Suprapubic skin (tissue), 4 donors: ENCODE measurements around the gene TMEM222. TPM values are rescaled to one million over a fixed set of nuclear protein-coding genes. Genes with fewer than 3 reads are reported as not detected.

Experiments used
- DNase-seq, 2 donors: peaks; one replicate each; pipeline ENCODE4 v3.0.0-alpha.2; 2019; ENCODE audit warnings: low spot score in 2 of 2
- H3K27ac ChIP-seq: fragments of 200-600 bp; sonication (generic); one replicate; pipeline ENCODE4 v1.5.1; 2019
- H3K27me3 ChIP-seq: fragments of 200-600 bp; sonication (generic); one replicate; pipeline ENCODE4 v1.5.1; 2019
- H3K36me3 ChIP-seq: fragments of 200-600 bp; sonication (generic); one replicate; pipeline ENCODE4 v1.5.1; 2019
- H3K4me1 ChIP-seq: fragments of 200-600 bp; sonication (generic); one replicate; pipeline ENCODE4 v1.5.1; 2019
- H3K4me3 ChIP-seq: fragments of 200-600 bp; sonication (generic); one replicate; pipeline ENCODE4 v1.5.1; 2019; ENCODE audit warnings: mild to moderate bottlenecking
- H3K9me3 ChIP-seq: fragments of 200-600 bp; sonication (generic); one replicate; pipeline ENCODE4 v1.5.1; 2019
- EP300 ChIP-seq: sonication (generic); formaldehyde crosslinking; IDR thresholded peaks from one replicate; pipeline ENCODE4 v1.6.1; 2017; ENCODE audit warnings: antibody characterized with exemption
- POLR2A ChIP-seq, 2 donors: fragments of 450-650 bp; IDR thresholded peaks; one replicate each; pipeline ENCODE4 v1.6.1; 2017; ENCODE audit warnings: antibody characterized with exemption in 2 of 2, mild to moderate bottlenecking in 2 of 2, moderate library complexity in 2 of 2
- POLR2AphosphoS5 ChIP-seq, 3 donors: sonication (generic); formaldehyde crosslinking; IDR thresholded peaks; one replicate each; pipeline ENCODE4 v1.6.1; 2017; ENCODE audit warnings: antibody characterized with exemption in 3 of 3
- WGBS: methylation state at CpG from one replicate; pipeline ENCODE4 v1.1.5; 2018; 5-methylcytosine and 5-hydroxymethylcytosine counted together
- total RNA-seq, 4 donors: library from RNA; depleted of rRNA; stranded (reverse); fragments of >200 nt; gene quantifications; one replicate each; pipeline ENCODE4 v1.1.0, GENCODE V29; 2016
- TF ChIP-seq, protein P1 (sequence below), 2 donors: fragments of 200-600 bp in 1 of 2; fragments of 450-650 bp in 1 of 2; sonication (generic) in 1 of 2; IDR thresholded peaks; one replicate each; pipeline ENCODE4 v1.5.1; 2016 to 2019; ENCODE audit warnings: antibody characterized with exemption in 2 of 2, mild to moderate bottlenecking in 1 of 2, moderate library complexity in 1 of 2

The TMEM222 gene
- total RNA-seq, 4 donors from 2014 or later, result 19.7 to 31.8 (median 21.2) TPM

DNA sequence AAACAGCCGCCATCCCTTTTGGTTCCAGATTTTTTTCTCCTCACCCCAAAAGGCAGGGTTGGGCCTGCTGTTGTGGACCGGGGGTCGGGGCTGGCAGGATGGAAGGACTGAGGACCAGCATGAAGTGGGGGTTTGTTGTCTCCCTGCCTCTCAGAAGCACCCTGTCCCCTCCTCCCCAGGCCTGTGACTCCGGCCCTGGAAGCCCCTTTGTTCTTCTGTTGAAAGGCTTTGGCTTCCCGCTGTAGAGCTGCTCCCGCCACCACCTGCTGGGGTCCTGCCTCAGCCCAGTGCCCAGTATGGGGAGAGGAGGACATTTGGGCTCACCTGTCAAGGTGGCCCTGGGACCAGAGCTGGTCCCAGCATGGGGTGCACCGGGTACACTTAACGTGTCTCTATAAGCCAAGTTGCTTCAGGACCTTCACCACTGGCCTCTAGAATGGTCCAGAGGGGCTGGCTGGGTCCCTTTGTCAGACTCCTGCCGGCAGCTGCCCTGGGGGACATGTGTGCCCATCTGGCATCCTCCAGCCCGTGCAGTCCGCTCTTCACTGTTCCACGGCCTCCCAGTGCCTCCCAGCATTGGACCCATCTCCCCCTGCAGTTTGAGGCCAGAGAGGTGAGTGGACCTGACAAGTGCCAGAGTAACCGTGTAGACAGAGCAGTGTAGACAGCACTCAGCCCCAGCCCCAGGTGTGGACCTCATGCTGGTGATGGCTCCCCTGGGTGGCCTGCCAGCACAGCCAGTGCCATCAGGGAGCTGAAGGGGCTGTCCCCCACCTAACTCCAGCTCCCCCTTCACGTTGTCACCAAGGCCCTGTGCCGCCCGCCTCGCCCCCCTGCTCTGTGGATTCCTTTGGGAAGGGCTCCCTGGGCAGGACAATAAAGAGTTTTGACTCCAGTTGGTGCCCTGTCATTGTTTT is 13.8 kb downstream of the TMEM222 start:
- Histone ChIP-seq H3K27ac (no peak overlapping the region), H3K4me3 (no peak overlapping the region), H3K9me3 (no peaks in the 10 kb centered on the region), H3K36me3 (peaks cover 58% of the 10 kb centered on the region), H3K27me3 (no peaks in the 10 kb centered on the region), H3K4me1 (peaks cover 6% of the 10 kb centered on the region)
- no peak for TF ChIP-seq POLR2AphosphoS5 (IDR thresholded peaks at IDR 0.05)
- 89% methylated on average over 15 of the region's 17 CpGs for WGBS
- DNase-seq, result no peak

DNA sequence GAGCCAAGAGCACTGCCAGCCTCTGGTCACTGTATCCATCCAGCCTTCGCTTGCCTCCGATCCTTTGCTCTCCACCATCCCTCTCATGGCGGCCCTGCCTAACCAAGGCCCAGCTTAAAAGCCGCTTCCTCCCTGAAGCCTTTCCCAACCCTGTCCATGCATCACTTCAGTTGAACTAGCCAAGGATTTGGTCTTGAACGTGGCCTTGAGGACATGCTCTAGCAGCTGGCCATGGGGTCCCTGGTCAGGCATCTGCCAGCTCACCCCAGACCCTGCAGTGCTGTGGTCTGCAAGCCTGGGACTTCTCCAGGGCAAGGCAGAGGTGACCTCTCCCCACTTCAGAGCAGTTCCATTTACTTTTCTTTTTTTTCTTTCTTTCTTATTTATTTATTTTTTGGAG is 14.8 kb downstream of the TMEM222 start:
- Histone ChIP-seq H3K27ac (no peak overlapping the region), H3K4me1 (peaks cover 15% of the 10 kb centered on the region), H3K4me3 (no peak overlapping the region), H3K27me3 (no peaks in the 10 kb centered on the region), H3K36me3 (peaks cover 48% of the 10 kb centered on the region), H3K9me3 (no peaks in the 10 kb centered on the region)
- no peak for TF ChIP-seq POLR2AphosphoS5 (IDR thresholded peaks at IDR 0.05)
- TF ChIP-seq EP300, result no peak
- TF ChIP-seq, protein P1, sequence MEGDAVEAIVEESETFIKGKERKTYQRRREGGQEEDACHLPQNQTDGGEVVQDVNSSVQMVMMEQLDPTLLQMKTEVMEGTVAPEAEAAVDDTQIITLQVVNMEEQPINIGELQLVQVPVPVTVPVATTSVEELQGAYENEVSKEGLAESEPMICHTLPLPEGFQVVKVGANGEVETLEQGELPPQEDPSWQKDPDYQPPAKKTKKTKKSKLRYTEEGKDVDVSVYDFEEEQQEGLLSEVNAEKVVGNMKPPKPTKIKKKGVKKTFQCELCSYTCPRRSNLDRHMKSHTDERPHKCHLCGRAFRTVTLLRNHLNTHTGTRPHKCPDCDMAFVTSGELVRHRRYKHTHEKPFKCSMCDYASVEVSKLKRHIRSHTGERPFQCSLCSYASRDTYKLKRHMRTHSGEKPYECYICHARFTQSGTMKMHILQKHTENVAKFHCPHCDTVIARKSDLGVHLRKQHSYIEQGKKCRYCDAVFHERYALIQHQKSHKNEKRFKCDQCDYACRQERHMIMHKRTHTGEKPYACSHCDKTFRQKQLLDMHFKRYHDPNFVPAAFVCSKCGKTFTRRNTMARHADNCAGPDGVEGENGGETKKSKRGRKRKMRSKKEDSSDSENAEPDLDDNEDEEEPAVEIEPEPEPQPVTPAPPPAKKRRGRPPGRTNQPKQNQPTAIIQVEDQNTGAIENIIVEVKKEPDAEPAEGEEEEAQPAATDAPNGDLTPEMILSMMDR (IDR thresholded peaks at IDR 0.05), result no peak
- no peak for TF ChIP-seq POLR2A (IDR thresholded peaks at IDR 0.05)
- no peak for DNase-seq
- WGBS, result 91% methylated on average over 5 of the region's 5 CpGs

DNA sequence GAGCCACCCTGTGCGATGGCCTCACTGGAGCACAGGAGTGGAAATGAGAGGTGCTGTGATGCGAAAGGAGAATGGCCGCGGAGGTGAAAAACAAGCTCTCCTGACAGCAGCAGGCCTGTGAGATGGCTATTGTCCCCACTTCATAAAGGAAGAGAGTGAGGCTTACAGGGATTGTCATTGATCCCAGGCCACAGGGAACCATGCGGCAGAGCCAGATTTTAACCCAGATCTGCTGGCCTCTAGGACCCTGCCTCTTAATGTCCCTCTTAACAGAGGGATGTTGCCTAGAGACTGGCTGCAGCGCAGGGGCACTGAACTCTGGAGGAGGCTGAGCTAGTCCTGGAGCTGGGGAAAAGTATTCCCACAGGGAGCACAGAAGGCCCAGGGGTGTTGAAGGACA is 16.8 kb downstream of the TMEM222 start:
- H3K27me3 ChIP-seq, result no peaks in the 10 kb centered on the region
- H3K27ac ChIP-seq, result no peak overlapping the region

DNA sequence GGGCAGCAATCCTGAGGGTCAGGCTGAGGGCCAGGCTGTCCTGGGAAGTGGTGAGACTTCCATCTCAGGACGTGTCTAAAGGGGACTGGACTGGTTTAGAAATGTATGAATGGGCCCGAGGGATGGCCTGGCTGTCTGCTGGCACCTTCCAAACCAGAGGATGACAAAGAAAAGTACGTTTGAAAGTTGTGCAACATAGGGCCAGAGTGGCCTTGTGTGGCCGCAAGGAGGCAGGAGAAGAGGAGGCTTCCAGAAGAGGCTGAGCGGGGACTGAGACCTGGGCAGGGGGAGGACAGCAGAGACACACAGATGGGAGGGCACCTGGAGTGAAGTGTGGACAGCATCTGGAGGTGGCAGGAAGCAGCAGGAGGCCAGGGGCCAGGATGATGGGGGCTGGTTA is 17.2 kb downstream of the TMEM222 start:
- Histone ChIP-seq H3K27ac (no peak overlapping the region), H3K4me1 (peaks cover 22% of the 10 kb centered on the region), H3K27me3 (no peaks in the 10 kb centered on the region), H3K4me3 (no peak overlapping the region), H3K9me3 (no peaks in the 10 kb centered on the region), H3K36me3 (peaks cover 27% of the 10 kb centered on the region)
- whole genome bisulfite sequencing, result 63% methylated on average over 5 of the region's 5 CpGs
- TF ChIP-seq, protein P1 (IDR thresholded peaks at IDR 0.05), result no peak
- TF ChIP-seq POLR2A (IDR thresholded peaks at IDR 0.05) (no peak), EP300 (no peak), POLR2AphosphoS5 (IDR thresholded peaks at IDR 0.05) (no peak)
- DNase-seq, result no peak

More for the DNA sequence above, 16.8 kb downstream of the TMEM222 start:
- peaks cover 18% of the 10 kb centered on the region for H3K4me1 ChIP-seq
- no peaks in the 10 kb centered on the region for H3K9me3 ChIP-seq
- WGBS, result 96% methylated on average over 6 of the region's 6 CpGs
- no peak for TF ChIP-seq POLR2A (IDR thresholded peaks at IDR 0.05)
- TF ChIP-seq EP300, result no peak
- H3K4me3 ChIP-seq, result no peak overlapping the region
- H3K36me3 ChIP-seq, result peaks cover 32% of the 10 kb centered on the region
- DNase-seq, result no peak

DNA sequence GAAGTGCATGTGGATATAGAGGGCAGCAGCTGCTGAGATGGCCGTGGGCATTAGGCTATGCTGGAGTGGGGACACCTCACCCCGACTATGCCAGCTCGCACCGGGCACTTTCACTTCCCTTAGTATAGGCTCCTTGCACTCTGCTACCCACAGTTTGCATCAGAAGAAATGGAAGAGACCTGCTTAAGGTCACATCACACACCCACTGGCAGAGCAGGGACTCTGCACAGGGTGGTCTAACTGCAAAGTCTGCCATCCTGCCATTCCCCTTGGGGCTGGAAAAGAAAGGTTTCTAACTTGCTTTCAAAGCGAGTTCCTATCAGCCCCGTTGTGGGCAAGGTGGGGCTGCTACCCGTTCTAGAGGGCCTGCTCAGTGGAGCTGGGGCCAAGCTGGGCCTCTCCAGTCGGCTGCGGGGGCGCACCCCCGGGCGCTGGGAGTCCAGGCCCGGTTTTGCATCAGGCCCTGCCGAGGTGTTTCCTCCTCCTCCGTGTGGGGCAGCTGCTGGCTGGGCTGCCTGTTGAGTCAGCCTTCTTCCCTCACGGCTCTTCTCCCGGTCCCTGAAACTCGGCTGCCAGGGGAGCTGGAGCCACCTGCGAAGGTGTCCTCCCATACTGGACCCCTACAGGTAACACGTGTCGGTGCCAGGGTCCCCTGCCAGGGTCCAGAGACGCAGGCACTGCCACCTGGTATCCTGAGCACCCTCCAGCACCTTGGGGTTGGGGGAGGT is 19.7 kb downstream of the TMEM222 start, which contains the start of gene SYTL1:
TSS of gene SYTL1 (plus strand) at position 498 of the 728 bp plus-strand sequence. CDS start 3,313 bp downstream, outside the sequence.
- Histone ChIP-seq H3K36me3 (peaks cover 2% of the 10 kb centered on the region), H3K4me3 (peak within 1 kb of the TSS; percentile 48), H3K27me3 (no peaks in the 10 kb centered on the region), H3K4me1 (peaks cover 29% of the 10 kb centered on the region), H3K27ac (peak within 1 kb of the TSS; percentile 91), H3K9me3 (no peaks in the 10 kb centered on the region)
- TF ChIP-seq, protein P1 (IDR thresholded peaks at IDR 0.05), result no peak
- TF ChIP-seq POLR2A (IDR thresholded peaks at IDR 0.05) (no peak), POLR2AphosphoS5 (IDR thresholded peaks at IDR 0.05) (no peak), EP300 (no peak)
- 18% methylated on average over 10 of the region's 22 CpGs for WGBS
- DNase-seq, result no peak

DNA sequence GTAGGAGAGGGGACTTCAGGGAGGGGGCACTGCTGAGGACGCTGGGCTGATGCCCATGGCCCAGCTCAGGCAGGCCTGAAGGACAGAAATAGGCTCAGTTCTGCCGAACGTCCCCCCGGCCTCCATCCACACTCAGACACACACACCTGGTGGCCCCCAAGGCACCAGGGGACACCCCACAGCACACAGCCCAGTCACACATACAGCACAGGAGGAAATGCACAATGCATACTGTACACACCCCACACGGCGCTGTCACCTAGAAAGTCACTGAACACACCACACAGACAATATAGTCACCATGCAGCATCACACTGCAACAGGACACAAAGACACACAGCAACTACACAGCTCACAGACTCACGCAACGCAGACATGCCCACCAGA is 20.4 kb downstream of the TMEM222 start:
- peaks cover 33% of the 10 kb centered on the region for H3K4me1 ChIP-seq
- no peaks in the 10 kb centered on the region for H3K36me3 ChIP-seq
- no peaks in the 10 kb centered on the region for H3K9me3 ChIP-seq
- 52% methylated on average over 3 of the region's 8 CpGs for WGBS
- DNase-seq, result no peak
- no peaks in the 10 kb centered on the region for H3K27me3 ChIP-seq
- H3K4me3 ChIP-seq, result peak overlapping the region; percentile 48
- no peak for TF ChIP-seq POLR2A (IDR thresholded peaks at IDR 0.05)
- no peak for TF ChIP-seq EP300
- TF ChIP-seq POLR2AphosphoS5 (IDR thresholded peaks at IDR 0.05), result no peak
- TF ChIP-seq, protein P1 (IDR thresholded peaks at IDR 0.05), result no peak
- peak overlapping the region; percentile 91 for H3K27ac ChIP-seq
